Measurements from ENCODE around the gene FZD2.

- TF ChIP-seq, protein P1, sequence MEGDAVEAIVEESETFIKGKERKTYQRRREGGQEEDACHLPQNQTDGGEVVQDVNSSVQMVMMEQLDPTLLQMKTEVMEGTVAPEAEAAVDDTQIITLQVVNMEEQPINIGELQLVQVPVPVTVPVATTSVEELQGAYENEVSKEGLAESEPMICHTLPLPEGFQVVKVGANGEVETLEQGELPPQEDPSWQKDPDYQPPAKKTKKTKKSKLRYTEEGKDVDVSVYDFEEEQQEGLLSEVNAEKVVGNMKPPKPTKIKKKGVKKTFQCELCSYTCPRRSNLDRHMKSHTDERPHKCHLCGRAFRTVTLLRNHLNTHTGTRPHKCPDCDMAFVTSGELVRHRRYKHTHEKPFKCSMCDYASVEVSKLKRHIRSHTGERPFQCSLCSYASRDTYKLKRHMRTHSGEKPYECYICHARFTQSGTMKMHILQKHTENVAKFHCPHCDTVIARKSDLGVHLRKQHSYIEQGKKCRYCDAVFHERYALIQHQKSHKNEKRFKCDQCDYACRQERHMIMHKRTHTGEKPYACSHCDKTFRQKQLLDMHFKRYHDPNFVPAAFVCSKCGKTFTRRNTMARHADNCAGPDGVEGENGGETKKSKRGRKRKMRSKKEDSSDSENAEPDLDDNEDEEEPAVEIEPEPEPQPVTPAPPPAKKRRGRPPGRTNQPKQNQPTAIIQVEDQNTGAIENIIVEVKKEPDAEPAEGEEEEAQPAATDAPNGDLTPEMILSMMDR (conservative IDR thresholded peaks at IDR 0.05; ENCODE audit: low read depth, low read length): no peak
- no peak for TF ChIP-seq EZH2phosphoT487 (IDR thresholded peaks at IDR 0.05; ENCODE audit: borderline replicate concordance, low read length)
Measured at GRCh38 chr17:44529864-44530263, 27.4 kb upstream of the FZD2 start.

Data from PC-3 (cell line).